Activated CD8-positive, alpha-beta T cell treated with anti-CD3 and anti-CD28 coated beads for 36 hours (primary cell): ENCODE data around the gene DGKB. TPM values are rescaled to one million over a fixed set of nuclear protein-coding genes. Genes with fewer than 3 reads are reported as not detected.

ENCODE experiments used
- ATAC-seq: fragments of 200-7000 bp; cut with Tn5 transposase; one replicate; pipeline ENCODE4 v1.10.0; 2021; ENCODE audit warnings: mild to moderate bottlenecking, moderate library complexity
- CTCF ChIA-PET: fragments of 350-600 bp; sonication (Branson Sonifier 250); formaldehyde crosslinking; loops from one replicate; lab custom pipeline; 2021; ENCODE audit warnings: antibody characterized with exemption; lab: Charles Lee
- POLR2A ChIA-PET: fragments of 350-600 bp; sonication (Branson Sonifier 250); formaldehyde crosslinking; loops from one replicate; lab custom pipeline; 2021; ENCODE audit warnings: antibody characterized with exemption; lab: Charles Lee
- DNase-seq: peaks from one replicate; pipeline ENCODE4 v3.0.0-alpha.2; 2020
- H3K27ac Mint-ChIP-seq: one replicate; pipeline ENCODE4 v1.8.0; 2021; ENCODE audit warnings: mild to moderate bottlenecking, mixed read lengths
- H3K27me3 Mint-ChIP-seq: one replicate; pipeline ENCODE4 v1.8.0; 2021; ENCODE audit warnings: mixed read lengths
- H3K36me3 Mint-ChIP-seq: one replicate; pipeline ENCODE4 v1.8.0; 2021; ENCODE audit warnings: low read depth, mixed read lengths
- H3K4me1 Mint-ChIP-seq: one replicate; pipeline ENCODE4 v1.8.0; 2021; ENCODE audit warnings: low read depth, mixed read lengths
- H3K4me3 Mint-ChIP-seq: one replicate; pipeline ENCODE4 v1.8.0; 2021; ENCODE audit warnings: mild to moderate bottlenecking, moderate library complexity, mixed read lengths
- H3K9me3 Mint-ChIP-seq: one replicate; pipeline ENCODE4 v1.8.0; 2021; ENCODE audit warnings: mixed read lengths
- CTCF ChIP-seq: fragments of 200-600 bp; IDR thresholded peaks from one replicate; pipeline ENCODE4 v1.8.0; 2022; ENCODE audit warnings: antibody characterized with exemption, mild to moderate bottlenecking
- intact Hi-C: fragments of 100-400 bp; cut with micrococcal nuclease; formaldehyde crosslinking; loops from one replicate; pipeline ENCODE4 v1.10.0; 2022
- total RNA-seq, 2 experiments: library from RNA; stranded (reverse); gene quantifications; one replicate each; pipeline ENCODE4 v1.2.3, GENCODE V29; 2021

Gene DGKB
- total RNA-seq, 2 experiments from 2014 or later, result not detected

DNA sequence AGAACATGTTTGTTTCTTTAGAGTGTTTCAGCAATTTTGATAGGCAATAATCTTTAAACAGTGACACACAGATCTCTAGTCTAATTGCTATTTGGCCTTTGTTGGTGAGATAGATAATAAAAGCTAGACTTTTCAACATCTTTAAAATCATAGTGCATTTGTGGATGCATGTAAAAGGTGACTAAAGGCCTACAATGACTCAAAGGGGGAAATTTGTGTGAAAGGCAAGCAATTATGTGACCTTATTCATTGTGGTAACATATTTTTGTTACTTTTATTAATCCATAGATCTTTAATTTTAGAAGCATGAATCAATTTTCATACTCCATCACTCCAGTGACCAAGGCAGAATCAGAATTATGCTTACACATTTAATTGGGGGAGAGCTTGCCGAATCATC lies 299.7 kb downstream of the DGKB start:
- H3K36me3 Mint-ChIP-seq, result no peaks in the 10 kb centered on the region
- no peak for TF ChIP-seq CTCF
- intact Hi-C loops, result no loop called here
- ChIA-PET POLR2A (no interaction called here), CTCF (no interaction called here)
- no peak overlapping the region for H3K27ac Mint-ChIP-seq
- H3K27me3 Mint-ChIP-seq, result no peaks in the 10 kb centered on the region
- no peaks in the 10 kb centered on the region for H3K4me1 Mint-ChIP-seq
- peaks cover 2% of the 10 kb centered on the region for H3K9me3 Mint-ChIP-seq
- no peak overlapping the region for H3K4me3 Mint-ChIP-seq
- no peak for DNase-seq
- ATAC-seq, result no peak

- peaks cover 2% of the 10 kb centered on the region for H3K9me3 Mint-ChIP-seq
- no peak for ATAC-seq
- ChIA-PET POLR2A (no interaction called here), CTCF (no interaction called here)
- TF ChIP-seq CTCF, result no peak
- H3K27ac Mint-ChIP-seq, result no peak overlapping the region
- H3K4me1 Mint-ChIP-seq, result no peaks in the 10 kb centered on the region
- H3K27me3 Mint-ChIP-seq, result no peaks in the 10 kb centered on the region
- DNase-seq, result no peak
- no peak overlapping the region for H3K4me3 Mint-ChIP-seq
- H3K36me3 Mint-ChIP-seq, result no peaks in the 10 kb centered on the region
- intact Hi-C loops, result no loop called here
Observed at GRCh38 chr7:14600766-14601367, 301.7 kb downstream of the DGKB start.

DNA sequence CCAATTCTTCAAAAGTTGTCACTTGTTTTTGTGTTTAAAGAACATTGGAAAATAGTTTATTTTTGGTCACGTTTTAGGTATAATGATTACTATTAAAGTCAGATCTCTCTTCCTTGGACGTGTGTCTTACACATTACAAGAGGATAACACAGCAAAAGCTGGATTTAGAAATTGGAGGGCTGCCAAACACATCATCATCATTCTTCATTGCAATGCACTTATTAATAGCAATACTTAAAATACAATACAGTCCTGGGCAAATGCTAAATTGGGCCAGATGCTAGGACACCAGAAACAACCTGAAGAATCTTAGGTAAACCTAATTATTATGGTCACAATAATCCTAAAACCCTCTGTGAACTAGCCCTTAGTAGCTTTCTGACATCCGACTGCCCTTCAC lies 303.6 kb downstream of the DGKB start:
- H3K27me3 Mint-ChIP-seq, result no peaks in the 10 kb centered on the region
- CTCF ChIA-PET, result interaction anchor here (1.4 kb wide), 1 partner anchor 19 kb away, joined by 3 read pairs; no protein-coding TSS in a partner anchor
- POLR2A ChIA-PET, result no interaction called here
- DNase-seq, result no peak
- H3K36me3 Mint-ChIP-seq, result no peaks in the 10 kb centered on the region
- H3K9me3 Mint-ChIP-seq, result no peaks in the 10 kb centered on the region
- ATAC-seq, result no peak
- H3K4me3 Mint-ChIP-seq, result no peak overlapping the region
- no peaks in the 10 kb centered on the region for H3K4me1 Mint-ChIP-seq
- no peak overlapping the region for H3K27ac Mint-ChIP-seq
- intact Hi-C loops, result no loop called here
- no peak for TF ChIP-seq CTCF

DNA sequence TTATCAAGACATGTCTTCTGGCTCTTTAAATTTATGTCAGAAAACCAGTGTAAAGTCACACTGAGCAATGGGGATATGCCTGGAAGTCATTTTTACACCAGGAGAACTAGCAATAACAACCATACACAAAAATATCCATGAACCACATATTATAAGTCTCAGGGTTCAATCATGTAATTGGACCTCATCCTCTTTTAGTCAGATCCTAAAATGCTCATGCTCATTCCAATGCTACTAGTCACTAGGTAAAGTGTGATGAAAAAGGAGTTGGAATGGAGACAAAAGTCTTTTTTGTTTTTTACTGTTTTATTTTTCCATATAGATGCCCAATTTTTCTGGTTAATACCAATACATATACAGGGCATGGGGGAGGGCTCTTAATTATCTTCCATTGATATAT lies 306.1 kb downstream of the DGKB start:
- intact Hi-C loops, result no loop called here
- no peaks in the 10 kb centered on the region for H3K9me3 Mint-ChIP-seq
- ATAC-seq (no peak), DNase-seq (no peak)
- POLR2A ChIA-PET, result no interaction called here
- no peaks in the 10 kb centered on the region for H3K27me3 Mint-ChIP-seq
- no peaks in the 10 kb centered on the region for H3K4me1 Mint-ChIP-seq
- CTCF ChIA-PET, result no interaction called here
- no peak overlapping the region for H3K27ac Mint-ChIP-seq
- no peaks in the 10 kb centered on the region for H3K36me3 Mint-ChIP-seq
- no peak for TF ChIP-seq CTCF
- no peak overlapping the region for H3K4me3 Mint-ChIP-seq

DNA sequence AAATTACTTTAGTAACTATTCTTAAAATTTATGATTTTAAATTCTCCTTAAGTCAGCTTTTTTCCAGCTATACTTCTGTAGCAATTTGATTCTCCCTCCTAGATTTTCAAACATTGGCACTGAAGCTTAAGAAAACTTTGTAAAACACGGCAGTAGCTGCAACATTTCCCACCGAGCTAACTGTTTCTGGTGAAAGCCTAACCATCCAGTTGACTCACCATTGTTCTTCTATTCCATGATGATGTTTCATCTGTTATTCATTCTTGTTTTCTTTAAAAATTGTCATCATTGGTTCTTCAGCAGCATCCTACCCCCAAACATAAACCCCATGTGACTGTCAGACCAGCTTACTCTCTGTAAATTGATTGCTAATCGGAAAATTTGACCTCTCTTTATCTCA lies 312.3 kb downstream of the DGKB start:
- Mint-ChIP-seq H3K4me3 (no peak overlapping the region), H3K4me1 (no peaks in the 10 kb centered on the region), H3K27me3 (no peaks in the 10 kb centered on the region), H3K9me3 (peaks cover 10% of the 10 kb centered on the region), H3K27ac (no peak overlapping the region), H3K36me3 (no peaks in the 10 kb centered on the region)
- DNase-seq, result no peak
- no peak for ATAC-seq
- ChIA-PET CTCF (no interaction called here), POLR2A (no interaction called here)
- TF ChIP-seq CTCF, result no peak
- intact Hi-C loops, result no loop called here
